NOMO-1 (cell line): Measurements from ENCODE around the gene TPO.
"Not testable (repeated sequence)": the region's sequence is repeated elsewhere in the genome, so short reads cannot be mapped to it uniquely, and the experiment has no call there.

Experiments used
- DNase-seq, 2 experiments: peaks; one replicate each; lab custom pipeline; 2025; ENCODE audit not compliant: unreplicated experiment in 2 of 2; lab: John Stamatoyannopoulos, UW

TPO gene

DNA sequence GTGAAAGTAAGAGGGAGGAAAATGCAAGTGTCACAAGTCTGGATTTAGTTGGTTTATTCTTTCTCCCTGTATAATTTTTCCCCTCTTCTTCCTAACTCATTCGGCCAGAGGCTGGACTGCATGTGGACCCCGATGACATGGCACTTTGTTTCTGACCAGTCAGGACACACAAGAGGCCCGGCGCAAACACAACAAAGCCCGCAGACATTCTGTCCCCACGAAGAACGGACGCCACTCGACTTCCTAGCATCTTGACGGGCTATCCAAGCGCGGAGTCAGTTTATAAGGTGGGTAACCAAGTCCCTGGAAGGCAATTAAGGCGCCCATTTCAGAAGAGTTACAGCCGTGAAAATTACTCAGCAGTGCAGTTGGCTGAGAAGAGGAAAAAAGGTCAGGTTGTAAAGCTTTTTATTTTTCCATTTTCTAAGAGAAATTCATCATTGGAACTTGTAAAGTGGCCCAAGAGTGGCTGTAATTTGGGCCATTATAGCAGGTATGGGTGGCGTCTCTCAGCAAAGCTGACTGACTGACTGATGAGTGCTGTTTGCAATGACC lies at the start of gene TPO:
TSS of gene TPO (plus strand) at position 308 of the 555 bp plus-strand sequence. CDS start 946 bp downstream, outside the sequence.
- no peak for DNase-seq

DNA sequence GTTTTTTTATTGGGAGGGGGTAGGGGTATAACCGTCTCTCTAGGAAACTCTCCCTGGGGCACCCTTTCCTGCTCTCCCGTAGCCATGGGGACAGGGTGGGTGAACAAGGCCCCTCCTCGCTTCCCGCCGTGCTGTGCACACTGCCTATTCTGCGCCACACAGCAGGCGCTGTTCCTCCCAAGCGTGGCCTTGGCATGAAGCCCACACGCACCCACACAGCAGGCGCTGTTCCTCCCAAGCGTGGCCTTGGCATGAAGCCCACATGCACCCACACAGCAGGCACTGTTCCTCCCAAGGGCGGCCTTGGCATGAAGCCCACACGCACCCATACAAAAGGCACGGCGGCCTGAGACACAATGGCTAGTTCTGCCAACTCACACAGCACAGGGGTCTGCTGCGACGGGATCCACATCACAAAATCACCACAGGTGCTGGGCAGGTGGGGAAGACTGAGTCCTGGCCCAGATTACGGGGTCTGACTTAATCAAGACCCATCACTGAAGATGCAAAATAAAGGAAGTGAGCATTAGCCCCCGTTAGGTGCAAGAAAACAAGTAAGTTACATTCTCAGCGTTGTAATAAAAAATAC lies 46.6 kb upstream of the TPO start:
- no peak for DNase-seq

DNA sequence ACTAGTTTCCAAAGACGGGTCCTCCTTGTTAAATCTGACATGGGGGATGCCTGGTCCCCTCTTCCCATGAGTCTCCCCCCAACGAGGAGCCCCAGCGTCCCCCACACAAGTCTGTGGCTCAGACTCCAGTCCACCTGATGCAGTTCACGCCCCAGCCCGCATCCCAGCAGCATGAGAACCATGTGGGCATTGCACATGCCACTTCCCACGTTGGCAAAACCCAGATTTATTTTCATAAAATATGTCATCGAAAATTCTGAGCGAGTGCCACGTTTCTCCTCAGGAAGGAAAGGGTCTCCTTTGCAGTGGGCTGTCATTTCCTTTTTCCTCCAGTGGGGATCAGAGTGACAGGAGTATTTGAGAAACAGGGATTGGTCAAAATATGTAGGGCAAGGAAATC lies 45.7 kb upstream of the TPO start:
- no peak for DNase-seq

DNA sequence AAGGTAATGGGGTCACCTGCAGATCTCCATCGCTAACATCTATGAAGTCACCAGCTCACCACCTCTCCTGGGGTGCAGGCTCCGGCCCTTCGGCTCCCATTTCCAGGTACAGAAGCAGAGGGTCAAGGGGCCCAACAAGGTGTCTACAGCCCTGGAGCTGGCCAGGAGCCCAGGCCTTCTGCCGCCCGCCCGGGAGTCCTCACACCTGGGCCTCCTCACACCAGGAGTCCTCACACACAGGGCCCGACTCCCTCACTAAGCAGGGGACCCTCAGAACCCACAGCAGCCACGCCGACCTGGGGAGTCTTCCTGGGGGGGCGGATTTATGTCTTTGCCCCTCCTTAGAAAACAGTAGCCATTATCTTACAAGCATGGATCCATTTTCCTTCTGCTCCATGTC lies 43.4 kb upstream of the TPO start:
- no peak for DNase-seq

DNA sequence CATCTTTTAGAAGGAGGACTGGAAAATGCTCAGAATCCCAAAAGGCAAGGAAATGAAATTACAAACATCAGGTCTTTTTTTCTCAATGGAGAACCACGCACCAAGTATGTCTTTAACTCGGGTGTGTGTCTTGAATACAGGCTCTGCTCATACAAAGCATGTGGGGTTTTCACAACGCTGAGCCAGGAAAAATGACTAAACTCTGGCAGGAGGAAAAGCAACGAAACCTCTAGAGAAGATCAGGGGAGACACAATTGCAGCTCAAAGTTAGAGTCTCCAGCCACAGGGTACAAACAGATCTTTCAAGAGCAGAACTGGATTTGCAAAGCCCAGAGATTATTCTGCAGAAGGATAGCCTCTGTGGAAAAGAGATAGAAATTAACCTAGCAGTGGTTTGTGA lies 42.8 kb upstream of the TPO start:
- no peak for DNase-seq

DNA sequence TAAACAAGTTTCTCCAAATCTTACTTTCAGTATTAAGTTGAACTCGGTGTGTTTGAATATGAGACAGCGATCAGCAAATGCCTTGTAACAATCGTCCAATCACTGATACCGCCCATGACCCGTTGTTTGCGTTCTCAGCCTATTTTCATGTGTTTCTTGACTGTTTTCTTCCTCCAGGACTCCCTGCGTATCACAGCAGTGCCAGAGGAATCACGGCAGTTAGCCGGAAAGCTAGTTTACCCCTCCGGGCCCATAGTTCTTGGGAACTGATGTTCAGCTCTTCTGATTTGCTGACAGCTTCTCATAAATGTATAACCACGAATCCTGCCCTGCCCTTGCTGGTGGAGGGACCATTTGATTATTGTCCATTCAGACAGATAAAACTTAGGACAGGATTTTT lies 42.2 kb upstream of the TPO start:
- DNase-seq = no peak

DNA sequence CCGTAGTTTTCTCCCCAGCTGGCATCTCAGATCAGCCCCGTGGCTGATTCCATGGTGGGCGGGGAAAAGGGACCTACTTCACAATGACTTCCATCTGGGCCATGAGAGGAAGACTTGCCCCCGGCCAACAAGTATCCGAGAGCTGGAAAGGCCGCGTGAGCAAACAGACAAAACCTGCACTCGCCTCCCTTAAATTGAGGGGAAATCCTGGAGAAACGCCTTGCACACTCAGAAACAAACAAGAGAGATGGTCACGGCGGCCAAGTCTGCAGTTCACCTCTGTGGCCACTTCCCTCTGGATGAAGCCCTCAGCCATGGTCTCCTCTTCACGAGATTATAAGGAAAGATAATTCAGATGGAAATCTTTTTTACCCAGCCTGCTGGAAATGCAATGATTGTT lies 39.4 kb upstream of the TPO start:
- no peak for DNase-seq

DNA sequence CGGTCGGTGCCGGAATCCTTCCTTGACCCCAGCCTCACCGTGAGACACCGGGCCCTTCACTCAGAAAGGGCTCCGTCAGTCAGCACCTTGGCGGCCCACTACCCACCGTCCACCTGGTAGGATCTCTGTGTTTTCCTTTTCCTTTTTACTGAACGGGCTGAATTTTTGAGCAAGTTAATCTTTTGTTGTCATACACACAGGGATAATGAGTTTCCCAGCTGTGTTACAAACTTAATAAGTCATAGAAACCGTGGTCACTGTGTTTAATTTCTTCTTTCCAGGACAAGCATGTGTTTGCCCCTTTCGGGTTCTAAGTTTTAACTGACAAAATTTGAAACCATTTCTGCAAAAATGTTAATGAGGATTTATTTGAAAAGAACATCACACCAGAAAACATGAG lies 39.0 kb upstream of the TPO start:
- DNase-seq = no peak

DNA sequence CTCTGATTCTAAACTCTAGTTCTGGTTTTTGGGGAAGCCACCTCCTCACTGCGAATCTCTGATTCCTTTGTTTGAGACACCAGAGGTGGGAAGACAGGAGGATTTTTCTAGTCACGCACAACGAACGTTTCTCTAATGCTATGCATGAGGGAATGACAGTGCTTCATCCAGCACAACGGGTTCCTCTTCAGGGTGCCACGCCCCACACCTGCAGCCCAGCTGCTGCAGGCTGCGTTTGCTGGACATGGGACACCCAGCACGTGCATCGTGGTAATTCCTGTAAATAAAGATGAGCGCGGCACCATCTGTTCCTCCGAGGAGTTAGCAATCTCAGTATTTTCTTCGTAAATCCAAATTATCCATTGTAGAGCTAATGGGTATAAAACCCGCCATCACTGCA lies 37.5 kb upstream of the TPO start:
- no peak for DNase-seq

DNA sequence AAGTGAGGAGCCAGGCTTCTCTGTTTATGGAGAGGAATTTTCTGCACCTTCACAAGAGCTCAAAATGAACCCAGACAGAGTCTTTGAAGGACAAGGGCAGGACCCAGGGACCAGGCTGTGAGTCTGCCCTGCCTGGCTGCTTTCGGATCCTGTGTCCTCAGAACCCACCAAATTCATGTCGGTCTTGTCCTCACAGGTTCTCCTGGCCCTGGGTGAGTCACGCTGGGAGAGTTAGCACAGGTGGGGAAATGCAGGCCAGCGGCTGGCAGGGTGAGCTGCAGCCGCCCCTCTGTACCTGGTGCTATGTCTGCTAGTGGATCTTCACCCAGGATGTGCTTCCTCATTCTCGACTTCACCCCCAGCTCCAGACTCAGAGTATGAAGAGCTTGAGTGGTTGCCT lies 35.8 kb upstream of the TPO start:
- no peak for DNase-seq

DNA sequence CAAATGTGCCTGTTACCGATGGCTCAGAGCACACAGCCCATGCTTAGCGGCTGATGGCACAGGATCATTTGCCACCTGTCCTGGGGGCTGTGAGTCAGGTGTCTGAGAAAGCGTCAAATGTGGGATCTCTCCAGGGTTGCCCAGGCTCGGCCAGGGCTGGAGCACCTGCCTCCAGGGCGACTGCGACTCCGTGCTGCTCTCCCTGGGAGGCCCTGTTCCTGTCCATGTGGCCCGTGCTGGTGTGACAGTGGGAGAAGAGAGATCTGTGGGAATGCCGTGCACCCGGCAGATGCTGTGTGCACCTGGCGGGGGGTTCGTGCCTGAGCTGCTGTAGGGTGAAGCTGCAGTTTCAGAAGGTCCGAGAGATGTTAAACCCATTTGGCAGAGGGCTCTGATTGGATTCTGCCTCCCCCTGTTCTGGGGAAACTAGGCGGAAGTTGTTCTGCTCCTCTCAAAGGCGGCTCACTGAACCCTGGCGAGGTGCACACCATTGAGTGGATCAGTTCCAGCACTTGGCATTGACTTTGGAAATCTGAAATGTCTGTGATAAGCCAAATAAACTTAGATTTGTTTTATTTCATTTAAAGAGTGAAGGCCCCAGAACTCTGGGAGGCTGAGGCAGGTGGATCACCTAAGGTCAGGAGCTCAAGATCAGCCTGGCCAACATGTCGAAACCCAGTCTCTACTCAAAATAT lies 34.7 kb upstream of the TPO start:
- DNase-seq = no peak

DNA sequence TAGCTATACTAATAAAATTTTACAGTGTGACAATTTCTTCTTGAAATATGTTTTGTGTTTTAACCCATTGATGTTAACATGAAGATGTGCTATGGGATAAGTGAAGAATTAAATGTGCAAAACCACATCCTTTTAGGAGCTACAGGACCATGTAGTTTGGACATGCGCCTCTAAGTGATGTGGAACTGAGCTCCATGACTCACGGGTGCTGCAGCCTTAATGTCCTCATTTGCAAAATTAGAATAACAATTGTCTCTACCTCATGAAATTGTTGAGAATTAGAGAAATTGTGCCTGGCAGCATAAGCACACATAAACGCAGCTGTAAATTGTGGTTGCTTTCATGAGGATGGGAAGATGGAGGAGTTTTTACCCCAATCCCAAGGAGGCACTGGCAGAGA lies 31.6 kb upstream of the TPO start:
- DNase-seq = no peak

DNA sequence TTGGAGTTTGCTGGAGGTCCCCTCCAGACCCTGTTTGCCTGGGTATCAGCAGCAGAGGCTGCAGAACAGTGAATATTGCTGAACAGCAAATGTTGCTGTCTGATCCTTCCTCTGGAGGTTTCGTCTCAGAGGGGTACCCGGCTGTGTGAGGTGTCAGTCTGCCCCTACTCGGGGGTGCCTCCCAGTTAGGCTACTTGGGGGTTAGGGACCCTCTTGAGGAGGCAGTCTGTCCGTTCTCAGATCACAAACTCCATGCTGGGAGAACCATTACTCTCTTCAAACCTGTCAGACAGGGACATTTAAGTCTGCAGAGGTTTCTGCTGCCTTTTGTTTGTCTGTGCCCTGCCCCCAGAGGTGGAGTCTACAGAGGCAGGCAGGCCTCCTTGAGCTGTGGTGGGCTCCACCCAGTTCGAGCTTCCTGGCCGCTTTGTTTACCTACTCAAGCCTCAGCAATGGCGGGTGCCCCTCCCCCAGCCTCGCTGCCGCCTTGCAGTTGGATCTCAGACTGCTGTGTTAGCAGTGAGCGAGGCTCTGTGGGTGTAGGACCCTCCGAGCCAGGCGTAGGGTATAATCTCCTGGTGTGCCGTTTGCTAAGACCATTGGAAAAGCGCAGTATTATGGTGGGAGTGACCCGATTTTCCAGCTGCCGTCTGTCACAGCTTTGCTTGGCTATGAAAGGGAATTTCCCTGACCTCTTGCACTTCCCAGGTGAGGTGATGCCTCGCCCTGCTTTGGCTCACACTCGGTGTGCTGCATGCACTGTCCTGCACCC lies 25.1 kb upstream of the TPO start:
- DNase-seq = not testable (repeated sequence)

DNA sequence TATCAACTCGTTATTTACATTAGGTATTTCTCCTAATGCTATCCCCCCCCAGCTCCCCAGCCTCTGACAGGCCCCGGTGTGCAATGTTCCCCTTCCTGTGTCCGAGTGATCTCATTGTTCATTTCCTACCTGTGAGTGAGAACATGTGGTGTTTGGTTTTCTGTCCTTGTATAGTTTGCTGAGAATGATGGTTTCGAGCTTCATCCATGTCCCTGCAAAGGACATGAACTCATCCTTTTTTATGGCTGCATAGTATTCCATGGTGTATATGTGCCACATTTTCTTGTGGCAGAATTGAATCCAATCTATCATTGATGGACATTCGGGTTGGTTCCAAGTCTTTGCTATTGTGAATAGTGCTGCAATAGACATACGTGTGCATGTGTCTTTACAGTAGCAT lies 23.1 kb upstream of the TPO start:
- not testable (repeated sequence) for DNase-seq

DNA sequence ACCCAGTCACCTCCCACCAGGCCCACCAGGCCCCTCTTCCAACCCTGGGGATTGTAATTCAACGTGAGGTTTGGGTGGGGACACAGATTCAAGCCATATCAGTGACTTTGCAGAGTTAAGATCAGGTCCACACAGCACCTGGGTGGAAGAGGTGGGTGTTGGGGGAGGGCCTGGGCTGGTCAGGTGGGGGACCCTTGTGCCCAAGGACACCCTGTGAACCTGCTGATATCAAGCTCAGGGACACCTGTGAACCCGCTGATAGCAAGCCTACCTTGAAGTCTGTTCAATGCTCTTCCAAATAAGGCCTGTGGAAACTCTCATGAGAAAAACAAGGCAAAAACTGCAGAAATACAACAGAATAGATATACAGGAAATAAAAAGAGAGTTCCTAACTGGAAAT lies 19.9 kb upstream of the TPO start:
- DNase-seq = no peak

DNA sequence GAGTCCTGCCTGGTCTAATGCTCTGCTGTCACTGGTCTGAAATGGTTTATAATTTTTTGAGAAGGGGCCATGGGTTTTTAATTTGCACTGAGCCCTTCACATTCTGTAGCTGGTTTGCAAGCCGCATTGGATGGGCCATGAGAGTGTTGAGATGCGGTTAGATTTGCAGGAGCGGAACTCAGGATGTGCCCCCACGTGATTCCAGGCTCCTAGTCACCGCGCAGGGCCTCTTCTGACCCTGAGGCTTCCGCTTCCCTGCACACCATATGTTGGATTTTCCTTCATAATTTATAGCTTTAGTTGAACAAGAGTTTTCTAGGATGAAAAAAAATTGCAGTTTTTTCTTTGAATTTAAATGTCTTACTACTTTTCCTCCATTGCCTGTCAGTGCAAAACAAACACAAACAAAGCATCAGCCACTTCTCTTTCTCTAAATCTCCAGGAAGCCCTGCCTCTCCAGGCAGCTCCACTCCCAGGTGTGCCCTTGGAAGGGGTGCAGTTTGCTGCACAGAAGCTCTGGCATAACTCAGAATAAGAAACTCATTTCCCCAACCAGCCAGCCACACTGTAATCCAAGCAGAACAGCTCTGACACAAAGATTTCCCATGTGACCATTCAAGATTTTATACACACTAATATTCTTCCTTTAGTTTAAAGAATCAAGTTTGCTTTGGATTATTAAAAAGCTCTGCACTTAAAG lies 18.4 kb upstream of the TPO start:
- DNase-seq = no peak

DNA sequence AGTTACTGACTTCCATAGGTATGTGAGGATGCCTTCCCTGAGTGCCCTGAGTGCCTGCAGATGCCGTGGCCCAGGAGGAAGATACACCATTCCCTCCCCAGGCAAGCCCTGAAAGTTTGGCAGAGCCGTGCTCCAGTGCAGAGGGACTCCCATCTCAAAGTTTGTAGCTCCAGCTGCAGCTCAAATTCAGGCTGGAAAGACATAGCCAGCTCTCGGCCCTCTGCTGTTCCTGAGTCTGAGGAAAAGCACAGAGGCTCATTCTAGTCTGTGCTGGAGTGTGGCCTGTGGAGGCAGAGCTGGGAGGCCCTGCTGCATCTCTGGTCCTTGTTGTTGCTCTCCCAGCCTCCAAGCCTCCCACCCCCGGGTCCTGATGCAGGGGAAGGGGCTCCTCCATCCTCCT lies 15.9 kb upstream of the TPO start:
- DNase-seq = no peak

DNA sequence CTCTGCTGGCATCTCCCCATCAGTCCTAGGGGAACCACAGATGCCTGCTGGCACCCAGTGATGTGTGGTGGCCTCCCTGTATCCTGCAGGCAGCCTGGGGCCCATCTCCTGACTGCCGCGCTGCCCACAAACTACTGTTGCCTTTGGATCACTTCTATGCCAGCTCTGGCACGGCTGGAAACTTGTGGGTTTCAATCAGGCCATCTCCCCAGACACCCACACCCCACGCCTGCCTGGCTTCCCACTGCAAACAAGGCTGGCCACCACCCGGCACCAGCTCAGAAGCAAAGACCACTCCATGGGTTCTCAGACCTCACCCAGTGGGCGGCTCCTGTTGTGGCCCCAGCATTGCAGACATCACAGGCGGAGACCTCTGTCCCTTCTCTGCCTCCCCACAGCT lies 15.1 kb upstream of the TPO start:
- no peak for DNase-seq

DNA sequence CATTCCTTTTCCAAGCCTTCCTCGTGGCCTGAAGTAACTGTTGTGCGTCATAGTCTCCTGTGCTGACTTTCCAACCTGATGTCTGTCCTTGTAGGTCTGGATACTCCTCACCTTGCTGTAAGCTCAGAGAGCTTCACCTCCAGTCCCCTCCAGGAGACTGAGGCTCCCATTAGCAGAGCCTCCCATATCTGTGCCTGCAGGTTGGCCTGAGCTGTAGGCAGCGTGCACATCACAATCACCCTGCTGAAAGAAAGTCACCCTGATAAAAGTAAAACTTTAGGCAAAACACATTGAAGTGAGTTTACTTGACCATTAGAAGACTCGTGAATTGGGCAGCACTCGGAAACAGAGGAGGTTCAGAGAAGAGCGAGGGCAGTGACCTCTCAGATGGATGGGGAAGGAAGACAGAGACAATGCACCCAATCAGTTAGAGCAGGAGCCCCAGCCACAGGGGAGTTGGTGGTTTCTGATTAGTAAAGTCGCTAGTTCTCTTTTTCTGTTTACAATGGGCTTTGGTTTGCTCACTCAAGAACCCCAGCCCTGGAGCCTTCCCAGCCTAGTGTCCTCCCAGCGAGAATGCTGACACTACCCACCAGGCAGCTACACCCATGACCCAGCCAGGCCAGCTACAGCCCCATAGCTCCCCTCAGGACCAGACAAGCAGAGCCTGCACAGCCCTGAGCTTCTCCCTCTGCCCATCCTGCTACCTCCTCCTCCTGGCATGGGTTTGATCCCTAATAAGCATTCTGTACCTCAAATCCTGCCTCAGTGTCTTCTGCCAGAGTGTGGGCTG lies 12.1 kb upstream of the TPO start:
- DNase-seq = no peak

DNA sequence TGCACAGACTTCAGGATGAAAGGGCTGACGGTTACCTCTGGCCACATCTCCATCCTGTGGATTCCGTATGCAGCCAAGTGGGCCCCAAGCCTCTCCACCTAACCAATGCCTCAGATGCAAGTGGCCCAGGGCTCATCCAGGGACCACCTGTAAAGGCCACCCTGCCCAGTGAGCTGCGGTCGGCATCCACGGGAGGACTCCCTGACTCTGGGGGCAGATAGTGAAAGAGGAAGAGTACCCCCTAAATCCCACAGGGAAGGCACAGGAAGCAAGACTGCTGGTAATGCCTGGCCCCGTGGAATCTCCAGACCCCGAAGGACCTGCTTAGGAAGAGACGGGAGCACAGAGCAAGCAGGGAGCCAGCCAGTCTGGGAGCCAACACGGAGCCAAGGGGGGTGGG lies 11.2 kb upstream of the TPO start:
- DNase-seq = no peak
